ENCODE data around the gene ELL2.
"Not testable (repeated sequence)": the region's sequence is repeated elsewhere in the genome, so short reads cannot be mapped to it uniquely, and the experiment has no call there.

ELL2 gene

GRCh38 chr5:95838001-95838520, 123.6 kb downstream of the ELL2 start:
- no peak for DNase-seq (ENCODE audit: low read depth)

- DNase-seq (ENCODE audit: low read depth): no peak
These were observed 124.2 kb downstream of the ELL2 start for GRCh38 chr5:95837492-95837891.

- DNase-seq (ENCODE audit: low read depth): not testable (repeated sequence)
These were observed 124.7 kb downstream of the ELL2 start for GRCh38 chr5:95836971-95837370.

- no peak for DNase-seq (ENCODE audit: low read depth)
These were observed 125.1 kb downstream of the ELL2 start for GRCh38 chr5:95836544-95836943.

GRCh38 chr5:95835682-95836385, 125.8 kb downstream of the ELL2 start:
- DNase-seq (ENCODE audit: low read depth): no peak

Data from HS-27A (cell line).